Activated CD4-positive, alpha-beta T cell treated with anti-CD3 and anti-CD28 coated beads for 36 hours (primary cell): ENCODE results near the gene MRPL43. TPM values are rescaled to one million over a fixed set of nuclear protein-coding genes. Genes with fewer than 3 reads are reported as not detected.
A peak's percentile ranks its signal among the peaks of the same experiment; 100 is the strongest.

Source experiments
- ATAC-seq: fragments of 200-7000 bp; cut with Tn5 transposase; one replicate; pipeline ENCODE4 v1.10.0; 2021; ENCODE audit warnings: mild to moderate bottlenecking, moderate library complexity
- CTCF ChIA-PET: fragments of 350-600 bp; sonication (Branson Sonifier 250); formaldehyde crosslinking; loops from one replicate; lab custom pipeline; 2021; ENCODE audit warnings: antibody characterized with exemption; lab: Charles Lee
- POLR2A ChIA-PET: fragments of 350-600 bp; sonication (Branson Sonifier 250); formaldehyde crosslinking; loops from one replicate; lab custom pipeline; 2021; ENCODE audit warnings: antibody characterized with exemption, inconsistent platforms; lab: Charles Lee
- DNase-seq: peaks from one replicate; pipeline ENCODE4 v3.0.0-alpha.2; 2020
- H3K27ac Mint-ChIP-seq: one replicate; pipeline ENCODE4 v1.8.0; 2021; ENCODE audit warnings: mixed read lengths
- H3K27me3 Mint-ChIP-seq: one replicate; pipeline ENCODE4 v1.8.0; 2021; ENCODE audit warnings: mixed read lengths
- H3K36me3 Mint-ChIP-seq: one replicate; pipeline ENCODE4 v1.8.0; 2021; ENCODE audit warnings: low read depth, mixed read lengths
- H3K4me1 Mint-ChIP-seq: one replicate; pipeline ENCODE4 v1.8.0; 2021; ENCODE audit warnings: mixed read lengths
- H3K4me3 Mint-ChIP-seq: one replicate; pipeline ENCODE4 v1.8.0; 2021; ENCODE audit warnings: mild to moderate bottlenecking, moderate library complexity, mixed read lengths
- H3K9me3 Mint-ChIP-seq: one replicate; pipeline ENCODE4 v1.8.0; 2021; ENCODE audit warnings: low read depth, mixed read lengths
- intact Hi-C, 2 experiments: fragments of 100-400 bp; cut with DNase I in 1 of 2; cut with micrococcal nuclease in 1 of 2; formaldehyde crosslinking; loops; one replicate each; pipeline versions ENCODE4 v1.14.2 to v1.15.1; 2022 to 2024; cut with DNase I, micrococcal nuclease
- microRNA-seq: library from miRNA; unstranded; fragments of <30 nt; microRNA quantifications from one replicate; pipeline ENCODE4 v1.2.0, GENCODE V29; 2021; ENCODE audit warnings: borderline replicate concordance
- total RNA-seq, 2 experiments: library from RNA; stranded (reverse); gene quantifications; one replicate each; pipeline ENCODE4 v1.2.3, GENCODE V29; 2021

Gene MRPL43
- total RNA-seq, 2 experiments from 2014 or later, result 53.4 to 62.6 TPM

- Mint-ChIP-seq H3K36me3 (peaks cover 27% of the 10 kb centered on the region), H3K9me3 (no peaks in the 10 kb centered on the region), H3K4me1 (peaks cover 5% of the 10 kb centered on the region), H3K4me3 (no peak overlapping the region), H3K27ac (no peak overlapping the region), H3K27me3 (no peaks in the 10 kb centered on the region)
- intact Hi-C loops, result no loop called here
- ChIA-PET CTCF (no interaction called here), POLR2A (no interaction called here)
- ATAC-seq (no peak), DNase-seq (no peak)
These were observed 23.5 kb downstream of the MRPL43 start for GRCh38 chr10:100963826-100964225.

GRCh38 chr10:100962351-100963080 is 24.8 kb downstream of the MRPL43 start:
- CTCF ChIA-PET, result interaction anchor here (1.6 kb wide), 1 partner anchor 36 kb away, joined by 4 read pairs; no protein-coding TSS in a partner anchor
- no peak overlapping the region for H3K27ac Mint-ChIP-seq

GRCh38 chr10:100960251-100960650 is 27.0 kb downstream of the MRPL43 start:
- H3K9me3 Mint-ChIP-seq, result no peaks in the 10 kb centered on the region

More at GRCh38 chr10:100962351-100963080, 24.8 kb downstream of the MRPL43 start:
- H3K4me3 Mint-ChIP-seq, result no peak overlapping the region
- H3K4me1 Mint-ChIP-seq, result no peaks in the 10 kb centered on the region
- no peak for ATAC-seq
- POLR2A ChIA-PET, result no interaction called here
- intact Hi-C loops, result no loop called here
- DNase-seq, result no peak
- no peaks in the 10 kb centered on the region for H3K9me3 Mint-ChIP-seq
- peaks cover 30% of the 10 kb centered on the region for H3K36me3 Mint-ChIP-seq
- no peaks in the 10 kb centered on the region for H3K27me3 Mint-ChIP-seq

GRCh38 chr10:100948916-100949315 is 38.4 kb downstream of the MRPL43 start:
- DNase-seq (no peak), ATAC-seq (no peak)
- H3K9me3 Mint-ChIP-seq, result no peaks in the 10 kb centered on the region
- ChIA-PET CTCF (no interaction called here), POLR2A (no interaction called here)
- H3K4me1 Mint-ChIP-seq, result peaks cover 4% of the 10 kb centered on the region
- no peak overlapping the region for H3K27ac Mint-ChIP-seq
- no peaks in the 10 kb centered on the region for H3K27me3 Mint-ChIP-seq
- H3K36me3 Mint-ChIP-seq, result peaks cover 37% of the 10 kb centered on the region
- intact Hi-C loops, result no loop called here
- no peak overlapping the region for H3K4me3 Mint-ChIP-seq

More at GRCh38 chr10:100960251-100960650, 27.0 kb downstream of the MRPL43 start:
- Mint-ChIP-seq H3K36me3 (peaks cover 33% of the 10 kb centered on the region), H3K4me3 (no peak overlapping the region), H3K27ac (no peak overlapping the region), H3K4me1 (peaks cover 10% of the 10 kb centered on the region), H3K27me3 (no peaks in the 10 kb centered on the region)
- POLR2A ChIA-PET, result no interaction called here
- DNase-seq (no peak), ATAC-seq (no peak)
- CTCF ChIA-PET, result no interaction called here
- intact Hi-C loops, result no loop called here

GRCh38 chr10:100945754-100946153 is 41.5 kb downstream of the MRPL43 start:
- Mint-ChIP-seq H3K27ac (no peak overlapping the region), H3K4me1 (peaks cover 14% of the 10 kb centered on the region), H3K27me3 (no peaks in the 10 kb centered on the region), H3K36me3 (peaks cover 49% of the 10 kb centered on the region), H3K4me3 (no peak overlapping the region), H3K9me3 (no peaks in the 10 kb centered on the region)
- no peak for DNase-seq
- intact Hi-C loops, result no loop called here
- ChIA-PET POLR2A (no interaction called here), CTCF (interaction anchor here (0.6 to 1.2 kb wide), 4 partner anchors 9 to 342 kb away, joined by 3 read pairs; no protein-coding TSS in a partner anchor)
- no peak for ATAC-seq

- Mint-ChIP-seq H3K27ac (peak overlapping the region; percentile 72), H3K9me3 (no peaks in the 10 kb centered on the region), H3K4me1 (peaks cover 14% of the 10 kb centered on the region), H3K4me3 (peak overlapping the region; percentile 43), H3K36me3 (peaks cover 53% of the 10 kb centered on the region), H3K27me3 (no peaks in the 10 kb centered on the region)
- intact Hi-C loops, result no loop called here
- POLR2A ChIA-PET, result interaction anchor here (0.7 kb wide), 1 partner anchor 13 kb away, joined by 3 read pairs; no protein-coding TSS in a partner anchor
- DNase-seq (no peak), ATAC-seq (peak; percentile 66)
- CTCF ChIA-PET, result interaction anchor here (0.8 to 2.0 kb wide), 6 partner anchors 9 to 152 kb away, joined by 3 to 8 read pairs (median 4); partner anchors contain the start of gene SLF2
These were observed 43.8 kb downstream of the MRPL43 start for GRCh38 chr10:100943508-100943907.

GRCh38 chr10:100942229-100942628 is 45.1 kb downstream of the MRPL43 start:
- H3K4me1 Mint-ChIP-seq, result peaks cover 14% of the 10 kb centered on the region
- intact Hi-C loops, result no loop called here
- no peak overlapping the region for H3K4me3 Mint-ChIP-seq
- no peak for ATAC-seq
- no peak overlapping the region for H3K27ac Mint-ChIP-seq
- ChIA-PET CTCF (interaction anchor here (1.0 kb wide), 1 partner anchor 8 kb away, joined by 5 read pairs; no protein-coding TSS in a partner anchor), POLR2A (no interaction called here)
- peaks cover 55% of the 10 kb centered on the region for H3K36me3 Mint-ChIP-seq
- H3K27me3 Mint-ChIP-seq, result no peaks in the 10 kb centered on the region
- DNase-seq, result no peak
- H3K9me3 Mint-ChIP-seq, result no peaks in the 10 kb centered on the region

- Mint-ChIP-seq H3K27ac (no peak overlapping the region), H3K9me3 (no peaks in the 10 kb centered on the region), H3K27me3 (no peaks in the 10 kb centered on the region), H3K36me3 (peaks cover 41% of the 10 kb centered on the region), H3K4me3 (no peak overlapping the region), H3K4me1 (peaks cover 14% of the 10 kb centered on the region)
- DNase-seq (no peak), ATAC-seq (no peak)
- ChIA-PET CTCF (interaction anchor here (1.4 kb wide), 1 partner anchor 12 kb away, joined by 4 read pairs; no protein-coding TSS in a partner anchor), POLR2A (no interaction called here)
- intact Hi-C loops, result no loop called here
These were observed 47.4 kb downstream of the MRPL43 start for GRCh38 chr10:100939763-100940344.

Small RNA genes lying within 50 kb of the gene (microRNA-seq; reads per million reads assigned to microRNA genes)
- gene MIR608, result not detected

Other genes starting within 250 kb of the MRPL43 start
- gene PAX2, start 241.9 kb downstream of the MRPL43 start, total RNA-seq, result under 1 TPM; 0.05 to 0.09 TPM
- 10 to 100 TPM; 30.9 to 34.3 TPM for gene SLF2, start 74.5 kb downstream of the MRPL43 start, total RNA-seq
- gene SEMA4G, start 18.0 kb downstream of the MRPL43 start, total RNA-seq, result under 1 TPM; 0.62 to 0.84 TPM
- gene TWNK, start within 50 bp of the MRPL43 start, total RNA-seq, result 10 to 100 TPM; 13.8 to 17.9 TPM
- 10 to 100 TPM; 14.8 to 15.7 TPM for gene LZTS2, start 12.3 kb upstream of the MRPL43 start, total RNA-seq
- gene PDZD7, start 43.6 kb upstream of the MRPL43 start, total RNA-seq, result under 1 TPM; 0.28 to 0.32 TPM
- gene SFXN3, start 43.7 kb upstream of the MRPL43 start, total RNA-seq, result 10 to 100 TPM; 30.0 to 37.7 TPM
- gene KAZALD1, start 74.5 kb upstream of the MRPL43 start, total RNA-seq, result under 1 TPM; 0.47 to 0.57 TPM
- not detected for gene TLX1, start 143.8 kb upstream of the MRPL43 start, total RNA-seq
- gene LBX1, start 242.0 kb upstream of the MRPL43 start, total RNA-seq, result not detected